ENCODE results near the gene TMEM40.
"Not testable (repeated sequence)": the region's sequence is repeated elsewhere in the genome, so short reads cannot be mapped to it uniquely, and the experiment has no call there.

TMEM40 gene

GRCh38 chr3:12719984-12720898 is 38.8 kb downstream of the TMEM40 start:
- DNase-seq (ENCODE audit: low spot score) (peak; percentile 75), FAIRE-seq (no peak)

GRCh38 chr3:12719541-12719940 is 39.5 kb downstream of the TMEM40 start:
- DNase-seq (ENCODE audit: low spot score) (no peak), FAIRE-seq (no peak)

- FAIRE-seq, result no peak
Observed at GRCh38 chr3:12716605-12717151, 42.4 kb downstream of the TMEM40 start.

GRCh38 chr3:12714278-12714677 is 44.8 kb downstream of the TMEM40 start:
- no peak for FAIRE-seq
- no peak for DNase-seq (ENCODE audit: low spot score)

More at GRCh38 chr3:12716605-12717151, 42.4 kb downstream of the TMEM40 start:
- DNase-seq (ENCODE audit: low spot score), result no peak

- DNase-seq (ENCODE audit: low spot score) (no peak), FAIRE-seq (no peak)
Observed at GRCh38 chr3:12710062-12710461, 49.0 kb downstream of the TMEM40 start.

GRCh38 chr3:12709334-12709733 is 49.7 kb downstream of the TMEM40 start:
- DNase-seq (ENCODE audit: low spot score) (no peak), FAIRE-seq (no peak)

- no peak for FAIRE-seq
Observed at GRCh38 chr3:12708584-12709192, 50.4 kb downstream of the TMEM40 start.

GRCh38 chr3:12707449-12707848 is 51.6 kb downstream of the TMEM40 start:
- FAIRE-seq (no peak), DNase-seq (ENCODE audit: low spot score) (no peak)

More at GRCh38 chr3:12708584-12709192, 50.4 kb downstream of the TMEM40 start:
- DNase-seq (ENCODE audit: low spot score), result no peak

GRCh38 chr3:12706504-12707253 is 52.4 kb downstream of the TMEM40 start:
- FAIRE-seq (no peak), DNase-seq (ENCODE audit: low spot score) (peak; percentile 47)

GRCh38 chr3:12705981-12706380 is 53.1 kb downstream of the TMEM40 start:
- DNase-seq (ENCODE audit: low spot score), result no peak

GRCh38 chr3:12705374-12705926 is 53.6 kb downstream of the TMEM40 start:
- FAIRE-seq, result no peak
- no peak for DNase-seq (ENCODE audit: low spot score)

More at GRCh38 chr3:12705981-12706380, 53.1 kb downstream of the TMEM40 start:
- no peak for FAIRE-seq

- no peak for DNase-seq (ENCODE audit: low spot score)
- no peak for FAIRE-seq
Observed at GRCh38 chr3:12702501-12702900, 56.6 kb downstream of the TMEM40 start.

GRCh38 chr3:12701601-12702000 is 57.5 kb downstream of the TMEM40 start:
- DNase-seq (ENCODE audit: low spot score); FAIRE-seq: not testable (repeated sequence)

- DNase-seq (ENCODE audit: low spot score) (no peak), FAIRE-seq (no peak)
Observed at GRCh38 chr3:12700800-12701199, 58.3 kb downstream of the TMEM40 start.

GRCh38 chr3:12695916-12696315 is 63.1 kb downstream of the TMEM40 start:
- no peak for FAIRE-seq

GRCh38 chr3:12695112-12695511 is 63.9 kb downstream of the TMEM40 start:
- DNase-seq (ENCODE audit: low spot score) (no peak), FAIRE-seq (no peak)

More at GRCh38 chr3:12695916-12696315, 63.1 kb downstream of the TMEM40 start:
- no peak for DNase-seq (ENCODE audit: low spot score)

GRCh38 chr3:12692444-12692843 is 66.6 kb downstream of the TMEM40 start:
- no peak for FAIRE-seq

GRCh38 chr3:12689997-12690711 is 68.9 kb downstream of the TMEM40 start:
- DNase-seq (ENCODE audit: low spot score), result no peak
- FAIRE-seq, result no peak

More at GRCh38 chr3:12692444-12692843, 66.6 kb downstream of the TMEM40 start:
- DNase-seq (ENCODE audit: low spot score), result no peak

- DNase-seq (ENCODE audit: low spot score) (no peak), FAIRE-seq (no peak)
Observed at GRCh38 chr3:12687948-12688347, 71.1 kb downstream of the TMEM40 start.

GRCh38 chr3:12686096-12686495 is 73.0 kb downstream of the TMEM40 start:
- DNase-seq (ENCODE audit: low spot score), result no peak
- FAIRE-seq, result no peak
